ENCODE results near the gene OTUD7B.
"Not testable (repeated sequence)": the region's sequence is repeated elsewhere in the genome, so short reads cannot be mapped to it uniquely, and the experiment has no call there.

Gene OTUD7B

DNA sequence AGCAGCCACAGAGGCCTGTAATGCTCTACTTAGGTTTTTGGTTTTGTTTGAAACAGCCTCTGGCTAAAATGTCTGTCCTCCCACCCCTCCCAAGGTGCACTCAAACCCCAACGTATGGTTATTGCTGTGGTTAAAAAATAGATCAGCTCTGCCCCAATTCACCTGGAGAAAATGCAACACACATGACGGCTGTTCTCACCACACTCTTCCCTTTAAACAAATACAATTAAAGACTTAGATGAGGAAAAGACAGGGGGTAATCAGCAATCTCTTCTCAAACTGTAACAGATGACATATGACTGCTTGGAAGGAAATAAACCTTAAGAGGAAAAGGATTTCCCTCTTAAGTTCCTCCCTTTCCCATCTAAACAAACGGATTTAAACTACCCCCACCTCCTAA, 67.6 kb downstream of the OTUD7B start:
- DNase-seq (ENCODE audit: low read depth) = no peak

DNA sequence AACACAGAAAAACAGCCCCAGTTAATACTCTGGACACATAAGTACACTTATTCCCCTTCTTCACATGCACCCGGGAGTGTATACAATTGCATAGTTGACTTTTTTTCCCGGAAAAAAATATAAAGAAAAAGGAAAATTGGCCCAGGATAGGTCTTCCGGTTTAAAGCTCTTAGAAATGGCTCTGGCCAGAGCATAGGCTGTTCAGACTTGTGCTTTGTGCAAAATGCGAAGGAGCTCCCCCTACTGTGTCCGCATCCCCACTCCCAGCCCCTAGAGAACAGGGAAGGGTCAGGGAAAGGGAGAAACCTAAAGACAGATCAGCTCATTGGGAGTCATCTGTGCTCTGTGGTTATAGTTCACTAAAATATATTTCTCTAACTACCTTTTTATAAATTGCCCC, 68.3 kb downstream of the OTUD7B start:
- DNase-seq (ENCODE audit: low read depth) = no peak

DNA sequence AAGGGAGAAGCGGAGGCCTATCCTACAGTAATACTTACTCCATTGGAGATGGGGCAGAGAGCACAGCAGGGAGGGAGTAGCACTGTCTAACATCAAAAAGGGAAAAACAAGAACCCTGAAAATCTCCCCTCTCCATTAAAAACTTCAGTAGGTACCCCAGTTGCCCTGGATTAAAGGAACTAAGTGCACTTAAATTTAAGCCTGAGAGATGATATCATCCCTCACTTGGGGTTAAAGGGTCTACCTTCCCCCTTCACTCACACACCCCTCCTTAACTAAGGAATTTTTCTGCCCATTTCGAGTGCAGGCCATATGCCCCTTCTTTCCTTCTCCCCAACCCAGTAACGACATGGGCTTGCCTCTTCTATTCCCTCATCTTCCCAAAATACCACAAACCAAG, 70.1 kb downstream of the OTUD7B start:
- no peak for DNase-seq (ENCODE audit: low read depth)

DNA sequence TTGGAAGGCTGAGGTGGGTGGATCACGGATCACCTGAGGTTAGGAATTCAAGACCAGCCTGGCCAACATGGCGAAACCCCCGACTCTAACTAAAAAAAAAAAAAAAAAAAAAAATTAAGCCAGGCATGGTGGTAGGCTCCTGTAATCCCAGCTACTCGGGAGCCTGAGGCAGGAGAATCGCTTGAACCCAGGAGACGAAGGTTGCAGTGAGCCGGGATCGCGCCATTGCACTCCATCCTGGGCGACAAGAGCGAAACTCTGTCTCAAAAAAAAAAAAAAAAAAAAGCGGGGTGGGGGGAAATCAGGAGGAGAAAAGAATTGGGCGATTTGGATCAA, 71.9 kb downstream of the OTUD7B start:
- not testable (repeated sequence) for DNase-seq (ENCODE audit: low read depth)

DNA sequence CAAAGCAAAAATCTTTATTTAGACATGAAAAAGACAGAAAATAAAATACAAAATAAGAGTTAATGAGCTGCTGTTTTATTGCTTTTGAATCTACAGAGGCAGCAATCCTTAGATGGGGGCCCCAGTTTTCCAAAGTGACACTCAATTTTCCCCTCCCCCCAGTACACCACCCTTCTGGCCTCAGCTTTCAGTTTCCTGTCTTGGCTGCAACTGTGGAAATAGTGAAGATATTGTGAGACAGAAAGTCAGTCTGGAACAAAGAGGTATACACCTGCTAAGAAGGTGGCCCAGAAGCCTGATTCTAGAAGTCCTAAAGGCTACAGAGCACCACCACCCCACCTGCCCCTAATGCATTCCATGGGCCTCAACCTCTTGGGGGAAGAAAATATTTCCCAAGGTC, 72.8 kb downstream of the OTUD7B start:
- no peak for DNase-seq (ENCODE audit: low read depth)

DNA sequence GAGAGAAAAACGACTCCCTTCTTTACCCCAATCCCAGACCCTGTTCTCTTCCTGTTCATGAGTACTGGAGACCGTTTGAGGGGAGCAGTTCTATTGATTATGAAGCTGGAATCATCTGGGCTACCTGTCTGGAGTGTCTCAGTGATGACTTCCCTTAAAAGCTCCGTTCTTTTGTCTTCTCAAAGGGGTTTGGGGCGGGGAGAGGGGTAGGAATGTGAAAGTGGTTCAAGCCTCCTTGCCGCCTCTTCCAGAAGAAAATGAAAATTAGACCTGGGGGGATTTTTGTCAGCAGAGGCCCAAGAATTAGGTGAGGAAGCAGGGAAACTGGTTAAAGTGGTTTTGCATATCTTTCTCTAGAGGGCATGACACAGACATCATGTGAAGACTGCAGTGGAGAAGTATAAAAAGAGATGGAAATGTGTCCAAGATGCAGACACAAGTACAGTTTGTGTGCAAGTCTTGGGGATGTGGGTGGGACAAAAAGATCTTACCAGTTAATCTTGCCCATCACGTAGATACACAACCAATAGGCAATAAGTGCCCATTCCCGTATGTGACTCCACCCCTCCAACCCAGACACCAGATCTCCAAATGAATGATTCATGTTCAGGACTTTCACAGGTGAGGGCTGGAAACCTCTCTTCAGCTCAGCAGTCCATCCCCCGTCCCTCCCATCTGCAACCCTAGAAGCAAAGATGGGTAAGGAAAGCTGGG, 73.4 kb downstream of the OTUD7B start:
- DNase-seq (ENCODE audit: low read depth) = no peak

DNA sequence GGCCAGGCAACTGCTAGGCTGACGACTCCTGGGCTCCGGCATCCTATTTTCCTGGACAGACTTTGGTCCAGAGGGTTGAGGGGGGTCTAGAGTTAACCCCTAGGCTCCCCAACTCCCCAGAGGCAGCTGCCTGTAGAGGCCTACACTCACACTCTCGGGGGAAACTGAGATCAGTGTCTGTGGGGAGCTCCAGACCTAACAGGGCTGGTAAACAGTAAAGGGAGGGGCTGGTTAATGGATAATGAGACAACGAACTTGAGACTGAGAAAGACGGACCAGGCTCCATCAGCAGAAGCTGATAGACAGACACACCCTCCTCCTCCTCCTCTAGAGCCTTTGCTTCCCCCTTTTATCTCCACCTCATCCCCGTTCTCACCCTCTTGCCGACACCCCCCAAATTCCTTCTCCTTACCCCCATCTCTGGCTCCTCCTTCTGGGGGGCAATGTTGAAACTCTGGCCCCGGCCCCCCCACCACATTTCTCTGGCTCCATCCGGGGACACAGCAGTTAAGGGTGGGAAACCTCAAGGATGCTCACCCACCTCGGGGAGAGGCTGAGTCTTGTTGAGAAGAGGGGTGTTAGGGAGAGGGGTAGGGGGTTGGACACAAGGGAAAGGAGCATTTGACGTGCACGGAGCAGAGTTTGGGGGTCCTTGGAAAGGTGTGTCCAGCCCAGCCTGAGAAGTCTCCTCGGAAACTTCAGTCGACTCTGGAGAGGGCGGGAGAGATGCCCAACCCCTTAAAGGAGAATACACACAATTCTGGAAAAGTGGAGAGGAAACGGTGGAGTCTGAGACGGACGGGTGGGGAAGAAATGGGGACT, 74.1 kb downstream of the OTUD7B start, which contains the start of gene MTMR11:
MTMR11 (minus strand) TSS at position 710 of the 822 bp plus-strand sequence; CDS start at position 478, 232 bp downstream.
- no peak for DNase-seq (ENCODE audit: low read depth)

DNA sequence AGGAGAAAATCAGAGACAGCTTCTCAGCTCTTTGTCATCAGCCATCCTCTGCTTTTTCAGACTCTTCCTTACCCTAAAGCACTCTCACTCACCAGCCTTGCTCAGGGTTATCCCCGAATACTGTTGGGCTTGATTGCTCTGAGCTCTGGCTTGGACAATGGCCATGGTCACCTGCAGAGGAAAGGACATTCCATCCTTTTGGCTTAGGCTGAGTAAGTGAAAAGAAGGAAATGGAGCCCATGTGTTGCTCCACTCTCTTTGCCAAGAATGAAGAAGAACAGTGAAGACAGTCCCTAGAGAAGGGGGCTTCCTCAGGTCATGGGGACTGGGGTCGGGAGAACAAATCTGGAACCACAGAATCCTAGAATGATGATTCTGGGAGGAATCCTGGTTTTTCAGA, 76.2 kb downstream of the OTUD7B start:
- no peak for DNase-seq (ENCODE audit: low read depth)

DNA sequence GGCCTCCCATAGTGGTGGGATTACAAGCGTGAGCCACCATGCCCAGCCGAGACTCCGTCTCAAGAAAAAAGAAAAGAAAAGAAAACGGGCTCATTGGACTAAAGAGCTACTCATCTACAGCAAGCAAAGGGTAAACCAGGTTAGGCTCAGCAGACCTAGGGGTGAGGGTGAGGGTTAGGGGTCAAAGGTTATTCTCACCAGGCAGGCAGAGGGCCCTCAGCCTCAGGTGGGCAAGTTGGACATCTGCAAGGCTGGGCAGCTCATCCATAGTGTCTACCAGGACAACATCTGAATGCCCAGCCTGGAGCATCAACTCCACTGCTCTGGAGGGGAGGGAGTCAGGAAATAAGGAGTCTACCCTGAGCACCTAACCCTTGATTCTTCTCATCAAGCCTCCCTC, 77.3 kb downstream of the OTUD7B start:
- DNase-seq (ENCODE audit: low read depth) = no peak

DNA sequence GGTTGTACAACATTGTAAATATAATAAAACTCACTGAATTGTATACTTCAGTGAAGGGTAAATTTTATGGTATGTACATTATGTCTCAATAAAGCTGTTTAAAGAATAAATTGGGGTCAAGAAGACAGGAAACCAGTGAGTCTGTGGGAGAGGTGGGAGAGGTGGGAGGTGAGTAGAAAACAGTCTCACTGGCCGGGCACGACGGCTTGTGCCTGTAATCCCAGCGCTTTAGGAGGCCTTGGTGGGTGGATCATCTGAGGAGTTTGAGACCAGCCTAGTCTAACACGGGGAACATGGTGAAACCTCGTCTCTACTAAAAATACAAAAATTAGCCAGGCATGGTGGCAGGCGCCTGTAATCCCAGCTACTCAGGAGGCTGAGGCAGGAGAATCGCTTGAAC, 78.1 kb downstream of the OTUD7B start:
- no peak for DNase-seq (ENCODE audit: low read depth)

DNA sequence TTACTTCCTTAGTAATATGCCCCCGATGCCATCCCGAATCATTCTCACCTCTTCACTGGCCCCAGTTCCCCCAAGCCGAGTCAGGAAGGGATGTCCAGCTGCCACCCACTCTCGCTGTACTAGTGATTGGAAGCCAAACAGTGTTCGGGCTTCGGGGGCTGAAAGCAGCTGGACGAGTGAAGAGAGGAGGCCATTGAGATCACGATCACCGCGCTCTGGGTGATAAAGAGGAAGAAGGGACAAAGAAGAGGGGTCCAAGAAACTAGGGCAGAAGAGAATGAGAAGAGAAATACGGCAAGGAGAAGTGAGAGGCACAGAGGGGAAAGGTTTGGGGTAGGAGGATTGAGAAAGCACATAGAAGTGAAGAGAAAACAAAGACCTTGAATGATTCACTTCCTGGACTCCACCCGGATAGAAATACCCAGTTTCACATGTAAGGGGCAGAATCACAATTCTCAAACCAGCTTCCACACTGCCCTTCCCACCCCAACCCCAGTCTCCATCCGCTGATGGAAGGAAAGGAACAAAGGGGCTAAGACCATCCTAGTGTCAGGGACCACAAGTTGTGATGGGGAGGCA, 79.2 kb downstream of the OTUD7B start:
- DNase-seq (ENCODE audit: low read depth) = no peak

DNA sequence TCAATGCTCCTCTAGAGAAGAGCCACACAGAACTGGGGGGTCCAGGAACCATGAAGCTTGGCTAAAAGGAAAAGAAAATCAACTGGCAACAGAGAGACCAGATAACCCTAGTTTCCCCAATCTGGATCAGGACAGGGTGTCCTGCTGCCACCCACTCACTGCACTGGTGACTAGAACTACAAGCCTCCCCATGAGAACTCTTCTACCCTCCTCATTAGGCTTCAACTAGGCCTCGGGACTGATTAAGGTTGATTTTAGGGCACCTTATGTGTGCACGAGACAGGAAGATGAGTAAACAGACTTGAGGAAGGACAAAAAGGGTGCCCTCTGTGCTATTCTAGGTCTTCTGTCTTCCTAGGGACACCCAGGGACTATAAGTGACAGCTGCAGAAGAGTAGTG, 80.7 kb downstream of the OTUD7B start:
- DNase-seq (ENCODE audit: low read depth) = no peak

DNA sequence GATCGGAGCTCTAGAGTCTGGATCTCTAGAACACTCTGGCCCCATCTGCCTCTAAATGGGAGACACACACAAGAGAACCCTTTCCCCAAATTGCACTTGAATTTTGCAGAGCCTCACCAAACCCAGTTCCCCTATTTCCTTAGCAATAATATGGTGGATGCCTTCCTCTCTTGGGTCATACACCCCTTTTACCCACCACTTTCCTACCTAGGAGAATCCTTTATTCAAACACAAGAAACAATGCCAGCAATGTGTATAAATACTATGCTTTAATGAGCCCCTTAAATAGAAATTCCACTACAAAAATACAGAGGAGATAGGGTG, 82.2 kb downstream of the OTUD7B start:
- DNase-seq (ENCODE audit: low read depth) = no peak

DNA sequence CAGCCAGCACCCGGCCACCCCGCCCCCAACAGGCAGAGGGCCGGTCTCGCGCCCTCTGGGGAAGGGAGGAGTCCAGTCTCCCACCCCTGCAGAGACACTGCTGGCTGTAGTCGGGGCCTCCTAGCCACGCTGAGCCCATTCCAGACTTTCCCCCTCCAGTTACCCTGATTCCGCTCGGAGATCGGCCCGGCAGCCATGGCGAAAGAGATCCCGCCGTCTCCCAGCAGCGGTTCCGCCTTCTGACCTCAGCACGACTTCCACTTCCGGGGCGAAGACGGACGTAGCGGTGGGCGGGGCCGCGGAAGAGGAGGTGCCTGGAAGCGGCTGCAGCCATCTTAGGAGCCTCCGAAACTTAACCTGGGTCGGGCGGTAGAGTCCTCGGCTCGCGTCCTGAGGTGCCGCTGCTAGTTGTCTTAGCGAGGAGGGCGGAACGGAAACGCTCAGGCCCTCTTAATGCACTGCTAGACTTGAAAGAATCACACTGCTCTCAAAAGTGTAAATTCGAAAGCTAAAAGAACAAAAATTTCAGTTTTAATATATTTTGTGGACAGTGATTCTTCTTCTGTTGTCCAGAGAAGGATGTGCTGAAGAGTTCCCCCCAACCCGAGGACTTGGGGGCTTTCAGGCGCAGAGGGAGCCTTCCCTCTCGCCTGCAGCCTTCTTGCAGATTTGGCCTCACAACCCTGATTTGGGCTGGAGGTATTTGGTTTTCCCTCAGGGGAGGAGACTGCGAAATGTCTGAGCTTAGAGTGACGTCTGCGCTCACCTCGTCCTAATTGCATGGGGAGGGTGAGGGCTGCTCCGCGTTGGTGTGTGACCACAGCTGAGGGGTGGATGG, 82.7 kb downstream of the OTUD7B start, which contains the start of gene SF3B4:
SF3B4 (minus strand) TSS at position 241 of the 838 bp plus-strand sequence; CDS start at position 197, 44 bp downstream.
- peak; percentile 91 for DNase-seq (ENCODE audit: low read depth)

DNA sequence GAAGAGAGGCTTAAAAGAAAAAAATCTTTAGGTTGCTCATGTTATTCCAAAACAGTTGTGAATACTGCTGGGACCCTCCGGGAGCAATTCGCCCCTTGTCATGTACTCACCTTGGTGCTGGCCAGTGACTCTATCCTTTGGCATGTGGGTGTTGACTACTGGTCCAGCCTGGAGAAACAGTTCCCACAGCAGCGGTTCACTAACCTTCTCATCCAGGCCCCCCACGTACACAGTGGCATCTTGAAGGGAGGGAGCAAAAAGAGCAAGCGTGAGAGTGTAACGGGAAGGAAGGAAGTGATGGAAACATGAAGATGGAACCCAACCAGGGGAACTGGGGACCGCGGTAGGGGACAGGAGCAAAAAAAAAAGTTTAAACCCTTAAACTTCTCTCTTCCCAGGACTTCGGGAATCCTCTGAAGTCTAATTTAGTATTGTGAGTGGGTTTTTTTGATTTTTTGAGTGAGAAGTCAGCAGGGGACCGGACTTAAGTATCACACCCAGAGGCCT, 83.4 kb downstream of the OTUD7B start:
- DNase-seq (ENCODE audit: low read depth) = no peak

DNA sequence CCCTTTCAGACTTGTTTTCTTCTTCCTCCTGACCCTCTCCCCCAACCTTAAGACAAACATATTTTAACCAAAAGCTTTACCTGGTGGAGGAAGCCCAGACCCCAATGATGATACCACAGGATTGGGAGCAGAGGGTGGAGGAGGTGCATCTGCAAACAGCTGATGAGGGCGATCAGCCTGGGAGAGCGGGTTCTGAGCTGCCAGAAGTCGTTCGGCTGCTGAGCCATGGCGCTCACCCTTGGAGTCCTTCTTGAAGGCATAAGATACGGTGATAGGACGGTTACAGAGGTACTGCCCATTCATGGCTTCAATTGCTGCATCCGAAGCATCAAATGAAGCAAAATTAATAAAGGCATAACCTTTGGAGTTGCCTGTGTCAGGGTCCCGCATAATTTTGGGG, 84.2 kb downstream of the OTUD7B start:
- DNase-seq (ENCODE audit: low read depth) = no peak

DNA sequence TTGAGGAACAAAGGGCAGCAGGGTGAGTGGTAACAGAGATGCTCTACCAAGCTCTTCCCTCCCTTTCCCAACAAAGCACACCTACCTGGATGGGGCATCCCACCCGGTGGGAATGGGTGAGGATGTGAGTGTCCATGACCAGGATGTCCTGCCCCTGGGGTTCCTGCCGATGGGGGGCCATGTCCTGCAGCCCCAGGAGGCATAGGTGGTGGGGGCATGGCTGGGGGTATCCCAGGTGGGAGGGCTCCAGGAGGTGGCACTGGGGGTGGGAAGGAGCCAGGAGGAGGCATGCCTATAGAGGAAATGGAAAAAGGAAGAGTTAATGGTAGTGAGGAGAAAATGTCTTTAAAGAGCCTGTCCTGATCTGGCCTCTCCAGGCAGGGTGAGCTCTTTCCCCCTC, 84.8 kb downstream of the OTUD7B start:
- DNase-seq (ENCODE audit: low read depth) = no peak

DNA sequence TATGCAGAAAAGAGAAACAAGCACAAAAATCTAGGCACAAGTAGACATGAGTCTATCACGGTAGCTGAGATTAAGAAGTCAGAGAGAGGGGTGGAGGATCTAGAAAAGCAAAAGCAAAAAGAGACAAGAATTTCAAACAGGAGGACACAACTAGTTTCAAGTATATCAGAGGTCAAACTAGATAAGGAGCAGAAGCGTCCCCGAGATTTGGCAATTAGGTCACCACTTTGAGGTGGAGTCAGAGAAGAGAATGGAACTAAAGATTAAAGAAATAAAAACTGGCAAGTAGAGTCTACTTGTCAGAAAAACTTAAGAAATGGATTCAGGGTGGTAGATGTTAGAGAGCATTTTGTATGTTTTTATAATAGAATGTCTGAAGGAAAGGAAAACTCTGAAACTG, 85.2 kb downstream of the OTUD7B start:
- no peak for DNase-seq (ENCODE audit: low read depth)

DNA sequence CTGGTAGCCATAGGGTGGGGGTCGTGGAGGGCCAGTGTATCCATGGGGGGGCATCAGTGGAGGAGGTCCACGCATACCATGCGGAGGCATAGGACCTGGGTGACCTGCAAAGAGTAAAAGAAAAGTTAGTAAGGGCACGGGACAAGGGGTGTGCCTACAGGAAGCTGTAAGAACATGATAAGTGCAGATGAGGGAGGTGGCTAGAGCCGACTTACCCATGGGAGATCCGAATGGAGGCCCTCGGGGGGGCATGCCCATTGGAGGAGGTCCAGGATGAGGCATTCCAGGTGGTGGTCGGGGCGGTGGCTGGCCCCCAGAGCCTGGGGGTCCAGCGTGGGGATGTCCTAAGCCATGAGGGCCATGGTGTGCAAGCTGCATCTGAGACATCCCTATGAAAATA, 86.9 kb downstream of the OTUD7B start:
- DNase-seq (ENCODE audit: low read depth) = no peak

DNA sequence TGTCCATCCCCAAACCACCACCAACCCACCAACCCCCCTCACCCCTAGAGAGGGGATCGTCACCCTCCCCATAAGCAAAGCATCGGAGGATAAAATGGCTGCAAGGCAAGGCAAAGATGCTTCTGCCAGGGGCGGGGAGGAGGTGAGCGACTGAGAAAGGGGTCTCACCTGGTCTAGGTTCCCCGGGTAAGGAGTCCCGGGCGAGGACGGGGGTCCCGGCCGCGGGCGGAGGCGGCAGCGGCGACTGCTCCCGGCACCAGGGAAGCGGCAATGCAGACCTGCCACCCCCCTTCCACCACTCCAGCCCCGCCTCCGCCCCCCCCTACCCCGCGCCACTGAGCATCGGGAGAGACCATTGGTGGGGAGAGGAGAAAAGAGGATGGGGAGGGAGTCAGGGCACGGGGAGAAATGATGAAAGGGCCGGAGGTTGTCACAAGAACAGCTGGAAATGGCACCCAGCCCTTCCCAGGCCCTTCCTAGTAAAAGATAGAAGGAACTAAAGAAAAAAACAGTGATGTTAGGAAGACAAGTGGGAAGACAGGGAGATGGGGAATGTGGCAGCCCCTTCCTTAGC, 92.9 kb downstream of the OTUD7B start, which contains the start of gene SV2A:
SV2A (minus strand) TSS at position 274 of the 574 bp plus-strand sequence. CDS start 4,004 bp downstream, outside the sequence.
- peak; percentile 12 for DNase-seq (ENCODE audit: low read depth)

DNA sequence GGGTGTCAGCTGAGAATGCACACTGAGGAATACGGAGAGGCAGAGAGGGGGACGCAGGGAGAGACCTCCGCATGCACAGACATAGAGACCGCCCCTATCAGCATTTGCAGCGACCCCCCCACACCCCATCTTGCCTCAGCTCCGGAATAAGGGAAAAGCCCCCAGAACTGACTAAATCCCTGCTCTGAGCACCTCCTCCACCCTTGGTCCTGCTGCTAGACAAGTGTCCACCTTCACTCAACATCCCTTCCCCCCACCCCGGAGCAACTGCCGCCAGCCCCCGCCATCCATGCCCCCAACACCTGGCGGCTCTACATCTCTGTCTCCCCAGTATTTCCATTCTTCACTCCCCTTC, 93.7 kb downstream of the OTUD7B start:
- no peak for DNase-seq (ENCODE audit: low read depth)

Measured in stimulated activated CD8-positive, alpha-beta memory T cell treated with anti-CD3 and anti-CD28 coated beads, Interleukin-12 subunit alpha, Interleukin-12 subunit beta, amount 100 ng/mL, for 4 hours (primary cell).